ENCODE measurements around the gene A2M.

The A2M gene

DNA sequence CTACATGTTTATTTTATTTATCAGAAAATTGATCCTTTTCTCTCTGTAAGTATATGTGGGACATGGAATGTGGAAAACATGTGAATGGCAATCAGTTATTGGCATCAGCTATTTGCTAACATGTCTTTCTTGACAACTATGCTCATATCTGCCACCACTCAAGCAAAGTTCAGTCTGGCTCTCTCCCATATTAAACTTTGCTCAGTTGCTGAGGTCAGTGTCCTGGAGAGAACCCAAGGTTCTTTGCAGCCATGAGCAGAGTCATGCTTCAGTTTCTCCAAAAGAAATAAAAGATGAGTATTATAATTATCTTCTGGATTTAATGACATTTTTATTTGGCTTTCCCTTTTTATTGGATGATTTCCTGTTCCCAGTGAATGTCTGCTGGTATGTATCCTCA lies 42.6 kb downstream of the A2M start:
- DNase-seq (ENCODE audit: low spot score), result no peak

DNA sequence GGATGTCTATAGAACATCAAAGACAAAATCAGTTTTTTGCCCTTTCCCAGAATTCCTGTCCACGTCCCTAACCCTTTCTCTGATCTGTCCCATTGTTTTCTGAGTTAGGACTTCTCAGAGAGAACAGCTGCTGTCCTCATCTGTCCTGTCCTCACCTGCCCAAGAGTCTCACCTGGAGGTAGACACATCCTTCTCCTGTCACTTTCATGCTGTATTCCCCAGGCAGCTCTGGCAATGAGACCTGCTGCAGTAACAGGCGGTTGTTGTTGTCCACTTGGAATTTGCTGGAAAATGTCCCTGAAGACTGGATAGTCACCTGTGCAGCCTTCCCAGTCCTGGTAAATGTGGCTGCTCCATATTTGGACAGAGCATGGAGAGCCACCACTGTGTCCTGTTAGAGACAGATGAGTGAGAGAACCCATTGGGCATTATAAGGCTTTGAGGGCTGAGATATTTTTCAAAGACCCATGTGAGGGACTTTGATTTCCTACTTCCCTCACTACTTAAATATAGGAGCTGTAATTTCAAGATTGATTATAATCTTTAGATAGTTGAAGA lies 43.2 kb downstream of the A2M start:
- DNase-seq (ENCODE audit: low spot score), result no peak

DNA sequence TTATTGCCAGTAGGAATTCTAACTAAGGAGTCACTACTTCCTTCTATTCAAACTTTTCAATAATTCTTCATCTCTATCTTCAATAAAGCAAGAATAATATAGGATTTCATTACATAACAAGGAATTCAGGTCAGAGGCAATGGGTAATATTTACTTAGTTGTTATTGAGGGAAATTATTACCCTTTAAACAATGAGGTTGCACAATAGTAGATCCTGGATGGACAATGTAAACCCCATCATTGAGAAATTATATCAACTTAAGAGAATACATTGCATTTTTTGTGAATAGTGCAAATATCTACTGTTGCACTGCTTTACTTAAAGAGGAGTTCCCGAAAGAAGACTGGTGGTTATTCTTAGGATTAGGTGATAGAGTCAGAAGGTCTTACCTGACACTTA lies 43.8 kb downstream of the A2M start:
- no peak for DNase-seq (ENCODE audit: low spot score)

DNA sequence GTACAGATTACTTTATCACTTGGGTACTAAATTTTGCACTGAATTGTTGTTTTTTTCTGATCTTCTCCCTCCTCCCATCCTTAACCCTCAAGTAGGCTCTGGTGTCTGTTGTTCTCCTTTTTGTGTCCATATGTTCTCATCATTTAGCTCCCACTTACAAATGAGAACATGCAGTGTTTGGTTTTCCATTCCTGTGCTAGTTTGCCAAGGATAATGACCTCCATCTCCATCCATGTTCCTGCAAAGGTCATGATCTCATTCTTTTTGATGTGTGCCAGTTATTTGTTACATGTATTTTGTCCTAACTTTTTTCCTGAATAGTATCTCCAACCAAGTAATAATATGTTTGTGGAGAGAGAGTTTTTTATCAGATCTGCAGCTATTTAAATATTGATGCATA lies 44.2 kb downstream of the A2M start:
- no peak for DNase-seq (ENCODE audit: low spot score)

DNA sequence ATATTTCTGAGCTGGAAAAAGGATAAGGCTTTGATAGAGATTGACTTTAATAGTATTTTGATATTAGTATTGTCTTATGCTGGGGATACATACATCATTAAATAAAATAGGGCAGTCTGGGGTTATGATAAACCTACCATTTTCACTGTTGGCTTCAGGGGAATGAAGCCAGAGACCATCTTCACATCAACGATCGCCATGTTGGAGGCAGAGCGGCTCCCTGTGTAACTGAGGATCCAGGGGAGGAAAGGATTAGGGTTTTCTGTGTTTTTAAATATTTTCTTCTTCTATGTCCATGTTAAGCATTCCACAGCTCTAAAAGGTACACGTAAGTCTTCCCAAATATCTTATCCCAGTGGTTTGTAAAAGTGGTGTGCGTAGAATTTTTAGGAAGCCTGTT lies 45.4 kb downstream of the A2M start:
- no peak for DNase-seq (ENCODE audit: low spot score)

DNA sequence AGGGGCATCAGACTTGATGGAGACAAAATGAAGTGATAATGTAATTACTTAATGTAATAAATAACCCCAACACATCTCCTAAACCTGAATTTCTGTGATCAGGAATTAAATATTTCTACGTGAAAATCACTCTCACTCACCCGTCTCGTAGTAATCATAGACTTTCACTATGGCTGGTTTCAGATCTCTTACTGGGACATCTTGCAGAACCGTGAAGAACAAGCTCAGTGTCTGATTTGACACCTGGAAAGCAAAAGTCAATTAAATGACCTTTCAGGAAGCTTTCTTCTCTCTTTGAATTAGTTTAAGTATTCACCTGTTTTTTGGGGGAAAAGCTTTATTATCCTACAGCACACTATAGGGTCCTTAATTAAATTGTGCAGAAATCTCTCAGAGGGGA lies 47.1 kb downstream of the A2M start:
- DNase-seq (ENCODE audit: low spot score), result no peak

DNA sequence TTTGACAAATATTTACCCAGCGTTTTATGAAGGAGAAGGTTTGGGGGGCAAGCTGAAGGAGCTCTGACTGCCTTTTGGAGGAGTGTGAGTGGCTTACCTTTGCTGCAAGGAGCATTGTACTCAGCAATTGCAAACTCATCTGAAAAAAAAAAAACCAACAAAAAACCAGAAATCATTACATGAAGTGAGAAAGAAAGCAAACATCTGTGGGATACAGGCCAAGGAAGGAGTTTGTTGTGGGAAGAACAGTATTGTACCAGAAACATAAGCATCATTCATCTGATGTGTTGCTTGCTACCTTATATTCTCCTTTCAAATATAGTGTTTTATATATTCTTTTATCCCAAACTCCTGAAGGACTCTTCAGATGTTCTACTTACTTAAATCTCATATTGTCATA lies 47.6 kb downstream of the A2M start:
- DNase-seq (ENCODE audit: low spot score), result no peak

DNA sequence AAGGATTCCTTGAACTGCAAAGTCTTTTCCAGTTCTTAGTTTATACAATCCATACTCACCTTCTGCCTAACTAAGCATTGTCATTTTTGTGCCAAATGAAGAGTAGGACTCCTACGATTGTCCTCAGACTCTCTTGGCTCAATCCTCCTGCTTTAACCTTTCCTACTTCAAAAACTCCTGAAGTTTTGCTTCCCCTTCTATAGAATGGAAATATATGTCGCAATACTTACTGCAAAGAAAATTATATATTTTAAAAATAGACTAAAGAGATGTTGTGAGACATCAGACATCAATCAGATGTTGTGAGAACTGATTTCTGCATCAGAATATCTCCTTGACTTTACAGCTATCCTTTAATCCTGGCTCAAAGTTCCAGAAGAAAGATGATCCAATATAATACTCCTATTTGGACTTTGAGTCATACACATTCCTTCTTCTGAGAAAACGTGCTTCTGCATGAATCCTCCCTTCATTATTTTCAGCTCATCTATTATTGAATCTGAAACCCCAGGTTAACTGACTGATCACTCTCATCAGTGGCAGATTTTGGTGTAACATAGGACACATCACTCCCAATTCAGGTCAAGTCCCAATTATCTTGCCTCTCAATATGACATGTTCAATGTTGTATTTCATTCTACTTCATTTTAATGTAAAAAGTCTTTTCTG lies 48.8 kb downstream of the A2M start:
- no peak for DNase-seq (ENCODE audit: low spot score)

DNA sequence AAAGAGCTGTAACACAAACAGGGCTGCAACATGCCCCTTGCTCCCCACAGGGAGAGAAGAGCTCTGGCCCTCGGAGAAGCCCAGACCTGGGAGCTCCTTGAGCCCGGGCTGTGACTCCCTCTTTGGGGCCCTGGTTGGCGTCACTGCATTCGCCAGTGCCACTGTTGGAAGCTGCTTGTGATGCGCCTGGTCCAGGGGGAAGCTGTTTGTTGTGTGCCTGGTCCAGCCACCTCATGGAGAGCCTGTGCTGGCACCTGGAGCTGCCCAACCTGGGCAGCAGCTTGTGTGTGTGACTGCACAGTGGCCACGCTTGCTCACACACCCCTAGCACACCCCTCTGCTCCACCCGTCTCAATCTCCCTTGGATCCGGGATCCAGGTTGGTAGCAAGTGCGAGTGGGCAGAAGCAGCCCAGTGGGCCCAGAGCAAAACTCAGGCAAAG lies 49.5 kb downstream of the A2M start:
- DNase-seq (ENCODE audit: low spot score), result no peak

DNA sequence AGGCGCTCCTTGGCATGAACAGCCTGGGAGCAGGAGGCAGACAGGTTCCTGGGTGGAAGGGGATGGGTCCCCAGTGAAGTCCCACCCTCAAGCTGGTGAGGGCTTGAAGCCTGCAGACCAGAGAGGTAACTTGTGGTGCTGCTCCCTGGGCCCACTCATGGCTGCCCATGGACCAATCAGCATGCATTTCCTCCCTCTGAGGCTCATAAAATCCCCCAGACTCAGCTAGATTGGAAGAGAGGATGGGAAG lies 50.2 kb downstream of the A2M start:
- DNase-seq (ENCODE audit: low spot score), result no peak

DNA sequence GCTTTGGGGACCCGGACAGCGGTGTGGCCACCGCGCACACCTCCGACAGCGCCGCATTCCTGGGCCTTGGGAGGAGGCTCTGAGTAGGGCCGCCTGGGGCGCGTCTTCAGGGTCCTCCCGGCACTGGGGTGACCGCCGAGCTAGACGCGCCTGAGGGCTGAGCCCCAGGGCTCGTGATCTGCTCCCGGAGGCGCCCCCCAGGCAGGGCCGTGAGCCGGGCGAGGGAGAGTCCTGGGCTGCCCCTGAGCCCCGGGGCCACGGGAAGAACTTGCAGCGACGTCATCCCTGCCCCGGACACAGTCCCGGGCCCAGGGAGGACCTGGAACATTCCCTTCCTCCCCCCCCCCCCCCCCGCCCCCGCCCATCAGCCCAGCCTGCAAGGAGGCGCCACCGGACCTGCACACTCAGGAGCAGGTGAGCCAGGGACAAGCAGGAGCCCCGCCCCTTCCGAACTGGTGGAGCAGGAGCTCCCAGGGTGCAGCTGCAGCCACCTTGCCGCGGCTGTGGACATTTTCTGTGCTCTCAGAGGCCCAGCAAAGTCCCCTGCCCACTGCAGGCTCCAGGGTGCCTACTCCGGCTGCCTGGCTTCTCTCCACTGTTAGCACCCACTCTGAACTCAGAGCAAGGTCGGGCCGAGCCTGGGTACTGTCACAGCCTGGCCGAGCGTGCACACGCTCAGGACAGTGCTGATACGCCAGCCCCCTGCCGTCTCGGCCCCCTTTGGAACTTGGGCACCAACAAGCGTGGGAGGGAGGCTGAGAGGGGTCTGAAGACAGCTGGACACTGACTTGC lies 50.7 kb downstream of the A2M start:
- DNase-seq (ENCODE audit: low spot score), result peak; percentile 6

DNA sequence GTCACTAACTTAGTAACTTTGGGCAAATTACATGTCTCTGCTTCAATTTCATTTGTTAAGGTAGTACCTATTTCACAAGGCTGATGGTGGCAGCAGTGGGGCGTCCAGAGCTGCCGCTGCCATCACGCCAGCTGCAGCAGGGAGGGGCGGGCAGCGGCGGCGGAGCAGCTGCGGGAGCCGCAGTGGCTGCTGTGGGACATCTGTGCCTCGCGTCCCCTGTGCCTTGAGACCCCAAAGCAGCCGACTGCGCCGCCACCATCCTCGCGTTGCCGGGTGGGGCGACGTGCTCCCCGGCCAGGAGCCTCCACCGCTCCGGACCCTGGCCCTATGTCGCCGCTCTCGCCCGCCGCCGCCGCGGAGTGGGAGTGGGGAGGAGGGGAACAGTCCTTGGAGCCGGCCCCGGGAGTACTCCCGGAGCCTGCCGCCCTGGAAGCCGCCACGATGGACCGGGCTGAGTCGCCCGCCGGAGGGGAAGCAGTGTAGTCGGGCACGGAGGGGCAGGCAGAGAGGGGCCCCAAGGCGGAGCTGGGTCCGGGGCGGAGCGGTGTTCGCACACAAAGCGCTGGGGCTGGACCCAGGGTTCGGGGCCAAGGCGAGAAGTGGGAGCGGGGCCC lies 51.4 kb downstream of the A2M start:
- DNase-seq (ENCODE audit: low spot score), result peak; percentile 79

DNA sequence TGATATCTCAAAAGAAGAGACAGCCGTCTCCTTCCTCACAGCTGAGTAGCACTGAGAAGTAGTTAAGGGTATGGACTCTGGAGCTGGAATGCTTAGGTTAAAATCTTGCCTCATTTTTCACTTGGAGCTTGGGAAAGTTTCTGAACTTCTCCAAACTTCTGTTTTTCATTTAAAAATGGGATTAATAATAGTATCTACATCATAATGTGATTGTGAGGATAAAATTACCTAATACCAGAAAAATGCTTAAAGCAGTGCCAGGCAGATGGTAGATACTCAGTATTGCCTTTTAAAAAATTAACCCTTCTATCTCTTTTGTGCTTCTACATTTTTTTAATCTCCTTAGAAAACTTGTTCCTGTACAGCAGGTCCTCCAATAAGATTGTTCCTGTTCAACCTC lies 63.1 kb downstream of the A2M start:
- DNase-seq (ENCODE audit: low spot score), result no peak

DNA sequence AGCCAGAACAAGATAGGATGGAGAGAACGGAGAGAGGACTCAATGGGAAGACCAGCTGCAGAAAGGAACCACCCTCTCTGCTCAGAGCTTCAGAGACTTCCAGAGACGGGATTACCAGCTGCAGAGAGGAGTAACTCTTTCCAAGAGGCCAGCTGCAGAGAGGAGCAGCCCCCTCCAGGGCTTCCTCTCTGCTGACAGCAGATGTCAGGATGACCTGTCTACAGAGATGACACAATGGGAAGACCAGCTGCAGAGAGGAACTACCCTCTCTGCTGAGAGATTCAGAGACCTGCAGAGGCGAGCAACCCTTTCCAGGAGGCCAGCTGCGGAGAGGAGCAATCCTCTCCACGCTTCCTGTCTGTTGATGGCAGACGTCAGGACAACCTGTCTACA lies 64.6 kb downstream of the A2M start:
- DNase-seq (ENCODE audit: low spot score), result no peak

DNA sequence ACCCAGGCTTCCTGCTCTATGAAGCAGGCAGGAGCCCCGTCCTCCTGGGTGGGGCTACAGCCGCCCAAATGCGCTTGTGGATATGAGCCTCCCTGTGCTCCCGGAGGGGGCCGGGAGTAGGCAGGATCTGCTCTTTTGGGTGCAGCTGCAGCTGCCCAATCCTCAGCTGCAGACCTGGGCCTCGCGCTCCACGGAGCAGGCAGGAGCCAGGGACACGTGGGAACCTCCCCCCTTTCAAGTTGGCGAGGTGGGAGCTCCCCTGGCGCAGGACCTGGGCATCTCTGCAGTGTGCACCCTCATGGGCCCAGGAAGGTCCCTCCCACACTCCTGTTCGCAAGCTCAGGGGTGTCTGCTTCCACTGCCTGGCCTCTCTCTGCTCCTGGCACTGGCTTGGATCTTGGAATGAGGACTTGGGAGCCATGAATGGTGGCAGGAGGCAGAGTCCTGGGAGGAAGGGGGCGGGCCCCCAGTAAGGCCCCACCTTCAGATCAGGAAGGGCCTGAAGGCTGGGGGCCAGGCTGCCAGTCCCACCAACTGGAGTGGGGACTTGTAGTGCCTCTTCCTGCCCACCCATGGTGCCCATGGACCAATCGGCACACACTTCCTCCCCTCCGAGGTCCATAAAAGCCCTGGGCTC lies 65.1 kb downstream of the A2M start:
- DNase-seq (ENCODE audit: low spot score), result no peak

DNA sequence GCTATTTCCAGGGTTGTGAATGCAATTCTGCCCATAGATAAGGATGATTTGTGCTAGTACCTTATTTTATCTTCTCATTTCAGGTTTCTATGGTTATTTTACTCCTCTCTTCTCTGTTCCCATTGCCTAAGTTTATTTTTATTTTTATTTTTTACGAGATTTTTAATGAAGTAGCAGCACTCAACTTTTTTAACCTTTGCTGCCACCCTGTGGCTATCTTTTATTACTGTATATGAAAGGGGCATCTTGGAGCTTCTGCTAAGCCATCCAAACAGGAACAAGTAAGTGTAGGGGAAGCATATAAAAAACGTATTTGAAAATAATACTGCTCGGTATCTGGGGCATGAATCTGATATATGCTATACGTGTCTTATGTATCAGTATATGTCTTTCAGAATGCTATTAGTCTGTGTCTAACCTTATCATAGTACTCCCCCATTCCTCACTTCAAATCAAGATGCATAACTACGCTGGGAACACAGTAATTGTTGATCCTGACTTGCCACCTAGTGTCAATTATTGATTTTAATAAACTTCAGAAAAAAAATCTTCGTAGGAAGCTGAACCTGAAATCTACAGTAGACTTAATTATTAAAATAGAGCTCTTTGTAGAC lies 66.1 kb downstream of the A2M start:
- DNase-seq (ENCODE audit: low spot score), result peak; percentile 63

DNA sequence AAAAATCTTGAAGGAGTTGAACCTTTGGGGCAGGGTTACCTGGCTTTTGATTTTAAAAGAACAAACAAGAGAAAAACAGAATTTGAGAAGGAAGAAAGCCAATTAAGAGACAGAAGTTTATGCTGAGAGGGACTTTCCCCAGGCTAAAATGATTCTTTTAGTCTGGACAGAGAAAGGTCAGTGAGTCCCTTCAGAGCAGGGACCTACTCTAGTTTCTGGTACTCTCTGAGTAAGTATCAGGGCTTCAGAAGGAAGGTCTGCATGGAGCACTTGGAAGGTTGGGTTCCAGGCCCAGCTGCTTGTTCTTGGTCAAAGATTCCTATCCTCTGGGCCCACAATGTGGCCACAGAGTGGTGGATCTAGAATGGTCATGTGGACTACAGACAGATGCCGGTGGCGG lies 66.8 kb downstream of the A2M start:
- no peak for DNase-seq (ENCODE audit: low spot score)

DNA sequence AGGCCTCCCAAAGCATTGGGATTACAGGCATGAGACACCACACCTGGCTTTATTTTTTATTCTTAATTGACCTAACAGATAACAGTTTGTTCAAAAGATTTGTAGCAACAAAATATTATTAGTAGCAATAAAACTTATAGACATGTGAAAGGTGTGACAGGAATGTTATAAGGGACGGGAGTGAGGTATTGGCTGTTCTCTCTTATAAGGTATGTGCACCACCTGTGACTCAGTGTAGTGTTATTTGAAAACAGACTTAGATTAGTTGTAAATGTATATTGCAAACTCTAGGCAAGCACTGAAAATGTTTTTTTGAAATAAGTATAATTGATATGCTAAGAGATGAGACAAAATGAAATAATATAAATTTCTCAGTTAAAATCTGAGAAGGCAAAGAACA lies 68.6 kb downstream of the A2M start:
- DNase-seq (ENCODE audit: low spot score), result no peak

DNA sequence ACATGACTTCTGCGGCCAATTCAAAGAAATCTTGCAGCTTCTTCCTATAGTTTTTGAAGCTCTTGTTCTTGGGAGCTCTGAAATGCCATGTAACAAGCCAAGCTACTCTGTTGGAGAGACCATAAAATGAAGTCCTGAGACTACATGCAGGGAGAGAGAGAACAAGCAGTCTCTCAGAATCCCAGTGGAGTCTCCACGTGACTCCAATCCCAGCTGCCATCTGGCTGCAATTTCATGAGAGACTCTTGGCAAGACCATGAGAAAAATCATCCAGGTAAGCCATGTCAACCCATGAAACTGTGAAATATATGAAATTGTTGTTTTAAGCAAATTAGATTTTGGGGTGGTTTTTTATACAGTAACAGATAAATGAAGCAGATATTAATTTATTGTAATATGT lies 72.0 kb downstream of the A2M start:
- DNase-seq (ENCODE audit: low spot score), result no peak

DNA sequence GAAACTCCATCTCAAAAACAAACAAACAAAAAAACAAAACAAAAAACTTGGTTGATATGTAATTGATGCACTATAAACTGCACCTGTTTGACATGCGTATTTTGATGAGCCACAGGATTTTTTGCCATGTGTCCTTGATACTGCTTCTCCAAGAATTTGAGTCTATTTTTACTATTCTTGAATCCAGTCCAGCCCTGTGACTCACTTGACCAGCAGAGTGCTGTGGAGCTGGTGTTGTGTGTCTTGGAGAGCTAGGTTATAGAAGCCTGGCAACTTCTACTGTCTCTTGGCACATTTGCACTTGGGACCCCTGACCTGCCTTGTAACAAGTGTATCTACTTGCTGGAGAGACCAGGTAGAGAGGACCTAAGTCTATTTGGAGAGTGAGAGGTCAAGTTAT lies 74.4 kb downstream of the A2M start:
- no peak for DNase-seq (ENCODE audit: low spot score)

DNA sequence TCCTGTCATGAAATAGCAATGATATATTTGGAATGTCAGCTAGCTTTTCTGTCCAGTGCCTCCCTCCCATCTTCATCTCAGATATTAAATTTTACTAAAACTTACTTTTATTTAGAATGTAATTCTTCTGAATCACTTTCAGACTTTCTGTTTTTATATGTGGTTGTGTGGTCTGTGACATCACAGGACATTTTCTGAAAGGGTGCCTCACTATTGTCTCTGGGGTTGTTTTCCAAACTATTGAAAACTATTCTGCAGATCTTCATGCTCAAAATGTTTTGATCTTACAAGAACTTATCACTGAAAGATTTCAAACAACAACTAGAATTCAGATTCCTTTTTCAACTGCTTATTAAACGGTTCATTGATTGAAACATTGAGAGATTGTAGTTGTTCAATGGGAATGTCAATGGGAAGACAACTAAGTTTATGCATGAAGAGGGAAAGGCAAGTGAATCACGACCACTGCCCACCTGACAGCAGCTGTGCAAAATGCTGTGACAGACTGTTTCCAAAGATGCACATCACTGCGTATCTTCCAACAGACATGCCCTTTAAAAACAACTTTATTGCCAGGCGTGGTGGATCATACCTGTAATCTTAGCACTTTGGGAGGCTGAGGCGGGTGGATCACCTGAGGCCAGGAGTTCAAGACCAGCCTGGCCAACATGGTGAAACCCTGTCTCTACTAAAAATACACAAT lies 75.1 kb downstream of the A2M start:
- no peak for DNase-seq (ENCODE audit: low spot score)

DNA sequence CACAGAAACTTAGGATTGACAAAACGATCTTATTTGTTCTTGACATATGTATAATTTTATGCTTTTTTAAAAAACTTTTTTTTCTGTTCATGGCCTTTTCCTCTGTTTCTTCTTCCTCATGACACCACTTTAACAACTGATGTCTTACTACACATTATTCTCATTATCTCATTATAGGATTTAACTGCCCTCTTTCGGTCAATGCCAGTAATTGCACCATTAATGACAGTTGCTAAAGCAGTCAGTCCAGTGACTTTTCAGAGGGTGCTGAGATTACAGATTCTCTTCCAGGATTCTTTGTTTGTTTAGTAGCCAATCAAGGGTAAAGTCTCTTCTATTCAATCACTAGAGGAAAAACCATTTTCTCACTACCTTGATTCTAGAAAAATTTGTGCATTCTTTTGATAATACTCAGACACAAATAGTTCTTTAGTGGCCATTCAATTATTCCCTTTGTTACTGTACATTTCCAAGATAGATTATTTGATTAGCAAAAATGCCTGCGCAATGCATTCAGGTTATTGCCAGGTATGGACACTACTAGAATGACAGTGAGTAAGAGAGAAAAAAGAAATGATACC lies 76.2 kb downstream of the A2M start:
- DNase-seq (ENCODE audit: low spot score), result peak; percentile 56
